CD4-positive, alpha-beta T cell treated with Interferon gamma for 1 hour (primary cell): ENCODE results near the gene CCL4.
"Not testable (repeated sequence)": the region's sequence is repeated elsewhere in the genome, so short reads cannot be mapped to it uniquely, and the experiment has no call there.

Experiments used
- DNase-seq: peaks from one replicate; pipeline ENCODE4 v3.0.0-alpha.2; 2020

CCL4 gene

GRCh38 chr17:36103401-36103975 is at the start of gene CCL4:
TSS of gene CCL4 (plus strand) at chr17:36103827. CDS start at chr17:36103906, 79 bp downstream.
- peak; percentile 75 for DNase-seq

- DNase-seq = no peak
Observed at GRCh38 chr17:36055171-36055570, 48.5 kb upstream of the CCL4 start.

- no peak for DNase-seq
Observed at GRCh38 chr17:36055921-36056520, 47.6 kb upstream of the CCL4 start.

DNA sequence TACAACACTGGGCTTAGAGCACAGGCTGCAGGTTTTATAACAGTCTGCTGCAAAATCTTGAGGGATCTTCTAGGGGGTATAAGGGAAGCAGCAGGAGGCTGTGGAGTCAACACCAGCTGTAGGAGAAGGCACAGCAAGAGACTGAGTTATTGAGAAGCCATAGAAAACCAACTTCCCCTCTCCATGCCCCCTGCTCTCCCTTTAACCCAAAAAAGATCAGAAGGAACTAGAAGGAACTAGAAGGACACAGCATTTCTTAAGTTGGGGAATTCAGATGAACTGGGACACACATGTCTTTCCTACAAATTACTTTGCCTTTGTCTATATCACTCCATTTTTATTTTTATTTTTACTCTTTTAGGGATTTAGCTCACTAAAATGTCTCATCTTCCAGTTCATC is 45.7 kb upstream of the CCL4 start:
- no peak for DNase-seq

GRCh38 chr17:36059406-36059805 is 44.2 kb upstream of the CCL4 start:
- no peak for DNase-seq

GRCh38 chr17:36060816-36061215 is 42.8 kb upstream of the CCL4 start:
- DNase-seq = no peak

- no peak for DNase-seq
Observed at GRCh38 chr17:36063786-36064541, 39.7 kb upstream of the CCL4 start, which contains the start of gene CCL18. TSS of gene CCL18 (plus strand) at chr17:36064272. CDS start at chr17:36064343, 71 bp downstream.

- DNase-seq = peak; percentile 58
Observed at GRCh38 chr17:36066365-36066985, 37.2 kb upstream of the CCL4 start.

- DNase-seq = no peak
Observed at GRCh38 chr17:36068524-36068923, 35.1 kb upstream of the CCL4 start.

DNA sequence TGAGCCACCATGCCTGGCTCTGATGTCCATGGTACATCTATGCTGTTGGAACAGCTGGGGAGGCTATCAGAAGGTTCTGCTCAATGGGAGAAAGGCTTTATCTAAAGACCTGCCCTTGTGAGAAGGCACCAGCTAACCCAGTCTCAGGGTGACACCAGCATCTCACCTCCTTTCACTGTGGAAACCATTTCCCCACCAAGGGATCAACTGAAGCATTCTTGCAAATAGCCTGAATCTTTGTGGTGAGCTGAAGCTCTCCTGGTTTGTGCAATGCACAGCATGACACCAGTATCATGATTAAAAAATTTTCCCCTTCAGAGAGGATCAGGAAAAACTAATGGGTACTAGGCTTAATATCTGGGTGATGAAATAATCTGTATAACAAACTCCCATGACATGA is 34.5 kb upstream of the CCL4 start:
- DNase-seq = no peak

DNA sequence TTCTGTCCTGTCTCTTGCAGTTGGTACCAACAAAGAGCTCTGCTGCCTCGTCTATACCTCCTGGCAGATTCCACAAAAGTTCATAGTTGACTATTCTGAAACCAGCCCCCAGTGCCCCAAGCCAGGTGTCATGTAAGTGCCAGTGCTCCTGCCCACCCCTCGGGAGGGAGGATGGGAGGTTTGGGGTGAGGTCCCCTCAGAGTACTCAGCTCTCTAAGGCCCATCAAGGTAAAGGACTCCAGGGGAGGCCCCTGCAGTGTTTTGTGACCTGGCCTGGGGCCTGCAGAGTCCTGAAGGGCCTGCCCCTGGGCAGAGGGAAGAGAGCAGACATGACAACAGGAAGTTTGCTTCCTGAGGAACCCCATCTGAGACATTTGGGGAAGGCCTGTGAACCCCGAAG is 33.2 kb upstream of the CCL4 start:
- no peak for DNase-seq

- DNase-seq = no peak
Observed at GRCh38 chr17:36071751-36072150, 31.9 kb upstream of the CCL4 start.

GRCh38 chr17:36072431-36073121 is 31.1 kb upstream of the CCL4 start:
- peak; percentile 52 for DNase-seq

- no peak for DNase-seq
Observed at GRCh38 chr17:36074365-36074764, 29.3 kb upstream of the CCL4 start.

DNA sequence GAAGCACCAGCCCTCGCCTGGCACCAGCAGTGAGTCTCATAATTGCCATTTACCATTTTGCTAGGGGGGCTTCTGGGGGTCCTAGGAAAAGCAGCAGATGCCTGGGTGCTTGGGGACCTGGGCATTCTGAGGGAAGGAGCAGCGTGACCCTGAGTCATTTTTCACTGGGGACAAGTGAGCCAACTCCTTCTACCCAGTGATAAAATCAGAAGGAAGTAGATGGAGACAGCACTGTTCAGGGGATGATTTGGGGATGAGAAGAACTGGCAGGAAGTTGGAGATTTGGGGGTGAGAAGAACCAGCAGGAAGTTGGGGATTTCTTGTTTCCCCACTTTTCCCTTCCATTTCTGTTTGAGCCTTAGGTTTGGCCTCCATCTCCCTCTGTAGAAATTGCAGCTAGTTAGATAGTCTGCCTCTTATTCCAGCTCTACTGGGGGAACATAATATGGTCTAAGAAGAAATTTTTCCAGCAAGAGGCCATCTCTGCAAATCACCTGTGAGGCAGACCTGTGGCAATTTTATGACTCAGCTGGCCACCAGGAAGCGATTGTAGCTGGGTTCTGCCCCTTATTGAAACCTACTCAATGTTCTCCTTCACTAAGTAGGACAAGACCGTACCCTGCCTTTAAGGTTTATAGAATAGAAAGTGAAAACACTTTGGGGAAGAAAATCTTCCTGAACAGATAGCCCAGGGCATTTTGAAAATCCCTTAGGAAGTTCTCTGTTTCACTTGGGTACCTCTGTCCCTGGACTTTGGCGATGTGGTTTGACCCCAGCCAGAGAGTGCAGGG is 21.8 kb upstream of the CCL4 start:
- not testable (repeated sequence) for DNase-seq

- peak; percentile 78 for DNase-seq
Observed at GRCh38 chr17:36082482-36083120, 21.0 kb upstream of the CCL4 start.

DNA sequence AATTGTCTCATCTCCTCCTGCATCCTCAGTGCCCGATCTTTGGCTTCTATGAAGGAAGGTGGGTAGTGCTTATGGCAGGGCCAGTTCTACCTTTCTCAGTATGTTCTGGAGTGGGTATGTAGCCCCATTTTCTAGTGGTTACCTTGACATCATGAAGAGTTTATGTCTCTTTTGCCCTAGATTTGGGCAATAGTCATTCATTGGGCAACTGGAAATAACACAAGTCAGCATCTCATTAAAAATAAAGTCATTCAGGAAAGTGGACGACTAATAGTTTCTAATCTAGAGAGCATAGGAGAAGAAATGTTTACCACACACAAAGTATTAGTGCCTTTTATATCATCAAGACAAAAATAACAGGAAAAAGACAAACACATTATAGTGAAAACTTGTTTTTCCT is 19.9 kb upstream of the CCL4 start:
- not testable (repeated sequence) for DNase-seq

DNA sequence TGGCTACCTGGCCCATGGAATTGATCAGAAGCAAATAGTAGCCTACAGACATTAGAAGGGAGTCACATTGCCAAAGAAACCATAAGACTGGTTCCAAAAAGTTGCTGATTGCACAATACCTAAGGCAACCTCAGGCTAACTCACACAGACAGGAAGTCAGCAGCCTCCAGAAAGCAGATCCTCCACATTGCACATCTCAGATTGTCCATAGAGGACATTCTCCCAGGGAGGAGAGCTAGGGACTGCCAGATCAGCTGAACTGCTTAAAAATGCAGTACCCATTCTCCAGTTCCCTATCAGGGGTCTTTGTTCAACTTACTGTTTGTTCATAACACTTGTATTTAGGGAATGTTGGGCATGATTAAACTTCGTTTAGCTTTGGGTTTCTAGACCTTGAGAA is 17.9 kb upstream of the CCL4 start:
- DNase-seq = peak; percentile 33

DNA sequence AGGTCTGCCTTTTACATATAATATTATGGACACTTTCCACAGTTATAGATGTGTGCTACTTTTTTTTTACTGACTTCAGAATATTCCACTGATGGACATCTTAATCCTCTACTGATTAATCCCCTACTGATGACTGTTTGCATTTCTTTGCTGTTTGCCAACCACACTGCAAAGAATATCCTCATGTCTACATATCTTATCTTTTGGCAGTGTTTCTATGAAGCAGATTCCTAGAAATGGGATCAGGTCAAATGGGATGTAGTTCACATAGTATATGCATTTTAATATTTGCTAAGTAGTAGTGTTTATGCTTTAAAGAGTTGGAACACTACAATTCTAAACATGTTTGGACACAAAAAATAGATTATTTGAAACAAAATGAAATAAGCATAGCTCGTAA is 16.8 kb upstream of the CCL4 start:
- DNase-seq = no peak

DNA sequence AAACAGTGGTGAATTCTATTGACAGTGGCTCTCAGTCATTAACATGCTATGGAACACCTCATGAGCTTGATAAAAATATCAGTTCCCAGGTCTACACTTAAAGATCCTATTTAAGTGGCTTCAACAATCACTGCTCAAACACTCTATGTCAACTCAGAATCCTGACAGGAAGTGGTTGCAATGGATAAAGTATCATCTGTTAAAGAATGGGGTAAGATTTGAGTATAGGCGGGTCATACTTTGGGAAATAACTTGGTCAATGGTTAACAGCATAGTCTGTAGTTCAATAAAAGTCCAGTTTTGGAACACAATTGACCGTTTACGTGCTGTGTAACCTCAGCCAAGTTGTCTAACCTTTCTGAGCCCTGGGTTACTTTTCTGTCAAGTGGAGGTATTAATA is 16.2 kb upstream of the CCL4 start:
- not testable (repeated sequence) for DNase-seq

GRCh38 chr17:36087897-36088572 is 15.6 kb upstream of the CCL4 start:
- not testable (repeated sequence) for DNase-seq
